Muscle layer of duodenum (tissue), 2 donors: Measurements from ENCODE around the gene SLC39A7.

Experiments
- H3K27ac ChIP-seq: one replicate; pipeline ENCODE4 v1.7.0; 2013; ENCODE audit warnings: mild to moderate bottlenecking, low read length
- H3K27me3 ChIP-seq: one replicate; pipeline ENCODE4 v1.7.0; 2013; ENCODE audit warnings: low read depth, mild to moderate bottlenecking, control low read depth, low read length
- H3K36me3 ChIP-seq, 2 donors: one replicate each; pipeline ENCODE4 v1.7.0; 2013; ENCODE audit warnings: low read length in 2 of 2, control low read depth in 1 of 2, mild to moderate bottlenecking in 1 of 2; ENCODE audit not compliant: insufficient read depth in 2 of 2, control insufficient read depth in 1 of 2
- H3K4me1 ChIP-seq, 2 donors: one replicate each; pipeline ENCODE4 v1.7.0; 2013; ENCODE audit warnings: low read length in 2 of 2, mild to moderate bottlenecking in 2 of 2, control low read depth in 1 of 2, moderate library complexity in 1 of 2; ENCODE audit not compliant: insufficient read depth in 2 of 2, control insufficient read depth in 1 of 2
- H3K4me3 ChIP-seq, 2 donors: one replicate each; pipeline ENCODE4 v1.7.0; 2013; ENCODE audit warnings: low read length in 2 of 2, low read depth in 1 of 2, mild to moderate bottlenecking in 1 of 2
- H3K9me3 ChIP-seq, 2 donors: one replicate each; pipeline ENCODE4 v1.7.0; 2013; ENCODE audit warnings: low read length in 2 of 2, control low read depth in 1 of 2, mild to moderate bottlenecking in 1 of 2; ENCODE audit not compliant: control insufficient read depth in 1 of 2
- donor health status: healthy.

The SLC39A7 gene

GRCh38 chr6:33171880-33172687, 28.6 kb upstream of the SLC39A7 start:
- no peaks in the 10 kb centered on the region for H3K27me3 ChIP-seq
- H3K36me3 ChIP-seq = no peaks in the 10 kb centered on the region

GRCh38 chr6:33172688-33173534, 27.8 kb upstream of the SLC39A7 start:
- H3K4me3 ChIP-seq = no peak overlapping the region
- no peaks in the 10 kb centered on the region for H3K4me1 ChIP-seq
- no peaks in the 10 kb centered on the region for H3K27me3 ChIP-seq
- H3K36me3 ChIP-seq = no peaks in the 10 kb centered on the region
- no peak overlapping the region for H3K27ac ChIP-seq
- H3K9me3 ChIP-seq = no peaks in the 10 kb centered on the region

More at GRCh38 chr6:33171880-33172687, 28.6 kb upstream of the SLC39A7 start:
- Histone ChIP-seq H3K4me1 (no peaks in the 10 kb centered on the region), H3K4me3 (no peak overlapping the region), H3K9me3 (no peaks in the 10 kb centered on the region), H3K27ac (no peak overlapping the region)

- H3K36me3 ChIP-seq = no peaks in the 10 kb centered on the region
- no peaks in the 10 kb centered on the region for H3K27me3 ChIP-seq
- H3K4me3 ChIP-seq = no peak overlapping the region
- no peaks in the 10 kb centered on the region for H3K4me1 ChIP-seq
- no peak overlapping the region for H3K27ac ChIP-seq
- H3K9me3 ChIP-seq = no peaks in the 10 kb centered on the region
Observed at GRCh38 chr6:33173535-33174180, 27.0 kb upstream of the SLC39A7 start.

GRCh38 chr6:33174784-33175183, 25.9 kb upstream of the SLC39A7 start:
- Histone ChIP-seq H3K27ac (no peak overlapping the region), H3K27me3 (no peaks in the 10 kb centered on the region), H3K36me3 (no peaks in the 10 kb centered on the region), H3K9me3 (no peaks in the 10 kb centered on the region), H3K4me3 (no peak overlapping the region), H3K4me1 (no peaks in the 10 kb centered on the region)

GRCh38 chr6:33175436-33176069, 25.1 kb upstream of the SLC39A7 start:
- Histone ChIP-seq H3K27ac (no peak overlapping the region), H3K9me3 (no peaks in the 10 kb centered on the region), H3K4me3 (no peak overlapping the region), H3K27me3 (no peaks in the 10 kb centered on the region), H3K36me3 (no peaks in the 10 kb centered on the region), H3K4me1 (no peaks in the 10 kb centered on the region)

- no peak overlapping the region for H3K27ac ChIP-seq
- H3K9me3 ChIP-seq = no peaks in the 10 kb centered on the region
- no peaks in the 10 kb centered on the region for H3K4me1 ChIP-seq
- no peaks in the 10 kb centered on the region for H3K27me3 ChIP-seq
- no peak overlapping the region for H3K4me3 ChIP-seq
- H3K36me3 ChIP-seq = no peaks in the 10 kb centered on the region
Observed at GRCh38 chr6:33176906-33177305, 23.8 kb upstream of the SLC39A7 start.

- Histone ChIP-seq H3K4me3 (no peak overlapping the region), H3K9me3 (no peaks in the 10 kb centered on the region), H3K4me1 (no peaks in the 10 kb centered on the region), H3K27me3 (no peaks in the 10 kb centered on the region), H3K36me3 (no peaks in the 10 kb centered on the region), H3K27ac (no peak overlapping the region)
Observed at GRCh38 chr6:33177552-33178446, 22.9 kb upstream of the SLC39A7 start.

GRCh38 chr6:33178755-33179475, 21.8 kb upstream of the SLC39A7 start:
- no peak overlapping the region for H3K27ac ChIP-seq
- H3K4me3 ChIP-seq = no peak overlapping the region
- no peaks in the 10 kb centered on the region for H3K27me3 ChIP-seq
- H3K9me3 ChIP-seq = no peaks in the 10 kb centered on the region
- no peaks in the 10 kb centered on the region for H3K4me1 ChIP-seq
- no peaks in the 10 kb centered on the region for H3K36me3 ChIP-seq

- Histone ChIP-seq H3K9me3 (no peaks in the 10 kb centered on the region), H3K4me3 (no peak overlapping the region), H3K27me3 (no peaks in the 10 kb centered on the region)
Observed at GRCh38 chr6:33181141-33181540, 19.5 kb upstream of the SLC39A7 start.

More at GRCh38 chr6:33181141-33181540, 19.5 kb upstream of the SLC39A7 start:
- Histone ChIP-seq H3K4me1 (no peaks in the 10 kb centered on the region), H3K27ac (no peak overlapping the region), H3K36me3 (no peaks in the 10 kb centered on the region)
